A673 (cell line): ENCODE measurements around the gene EXOG.

Experiments
- EZH2 ChIP-seq: fragments of 200-600 bp; sonication (generic); IDR thresholded peaks from 2 replicates; pipeline ENCODE4 v1.6.1; 2017; ENCODE audit warnings: borderline replicate concordance, low read depth, mild to moderate bottlenecking, mixed read lengths, antibody characterized with exemption, low read length; ENCODE audit not compliant: poor library complexity, severe bottlenecking
- TF ChIP-seq, protein P1 (sequence below): fragments of 300-800, 200-600 bp; sonication (generic); conservative IDR thresholded peaks from 2 replicates; pipeline ENCODE4 v1.5.1; 2017; ENCODE audit warnings: low read depth, mild to moderate bottlenecking, antibody characterized with exemption, low read length, moderate library complexity, mixed read lengths

DNA sequence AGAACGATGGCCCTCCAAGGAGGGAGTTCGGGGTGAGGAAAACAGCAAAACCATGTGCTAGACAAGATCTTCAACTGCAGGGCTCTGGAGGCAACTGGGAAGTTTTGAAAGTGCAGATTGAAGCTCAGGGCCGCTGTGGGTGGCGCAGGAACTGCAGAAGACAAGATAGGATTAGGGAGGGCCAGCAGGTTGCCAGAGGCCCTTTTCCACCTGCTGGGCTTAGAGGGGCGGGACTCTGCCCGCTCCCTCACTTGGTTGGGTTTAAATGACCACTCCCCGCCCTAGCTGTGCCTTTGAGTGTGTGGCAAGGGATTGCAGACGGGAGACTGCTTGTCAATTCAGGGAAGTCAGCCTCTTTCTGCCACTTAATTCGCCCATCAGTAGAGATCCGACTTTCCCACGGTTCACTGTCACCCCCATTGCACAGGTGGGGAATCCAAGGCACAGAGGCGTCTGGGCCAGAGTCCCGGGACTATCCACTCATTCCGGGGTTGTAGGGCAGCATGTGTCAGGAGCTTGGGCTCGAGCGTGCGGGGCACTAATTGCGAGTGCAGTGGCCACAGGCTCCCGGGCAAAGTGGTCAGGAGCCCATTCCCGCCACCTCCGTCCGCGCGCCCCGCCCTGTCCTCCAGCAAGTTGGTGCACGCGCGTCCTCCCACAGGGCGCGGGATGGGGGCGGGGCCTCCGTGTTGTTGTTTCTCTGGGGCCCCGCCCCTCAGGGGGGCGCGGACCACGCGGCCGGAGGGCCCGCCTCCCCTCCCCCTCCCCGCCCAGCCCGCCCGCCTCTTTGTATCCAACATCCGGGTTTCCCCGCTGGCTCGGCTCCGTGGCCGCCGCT lies 42.8 kb upstream of the EXOG start, which contains the start of gene ACVR2B:
- TF ChIP-seq, protein P1, sequence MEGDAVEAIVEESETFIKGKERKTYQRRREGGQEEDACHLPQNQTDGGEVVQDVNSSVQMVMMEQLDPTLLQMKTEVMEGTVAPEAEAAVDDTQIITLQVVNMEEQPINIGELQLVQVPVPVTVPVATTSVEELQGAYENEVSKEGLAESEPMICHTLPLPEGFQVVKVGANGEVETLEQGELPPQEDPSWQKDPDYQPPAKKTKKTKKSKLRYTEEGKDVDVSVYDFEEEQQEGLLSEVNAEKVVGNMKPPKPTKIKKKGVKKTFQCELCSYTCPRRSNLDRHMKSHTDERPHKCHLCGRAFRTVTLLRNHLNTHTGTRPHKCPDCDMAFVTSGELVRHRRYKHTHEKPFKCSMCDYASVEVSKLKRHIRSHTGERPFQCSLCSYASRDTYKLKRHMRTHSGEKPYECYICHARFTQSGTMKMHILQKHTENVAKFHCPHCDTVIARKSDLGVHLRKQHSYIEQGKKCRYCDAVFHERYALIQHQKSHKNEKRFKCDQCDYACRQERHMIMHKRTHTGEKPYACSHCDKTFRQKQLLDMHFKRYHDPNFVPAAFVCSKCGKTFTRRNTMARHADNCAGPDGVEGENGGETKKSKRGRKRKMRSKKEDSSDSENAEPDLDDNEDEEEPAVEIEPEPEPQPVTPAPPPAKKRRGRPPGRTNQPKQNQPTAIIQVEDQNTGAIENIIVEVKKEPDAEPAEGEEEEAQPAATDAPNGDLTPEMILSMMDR: no peak
- TF ChIP-seq EZH2: no peak
